ENCODE results near the gene PPM1G.
"Not testable (repeated sequence)": the region's sequence is repeated elsewhere in the genome, so short reads cannot be mapped to it uniquely, and the experiment has no call there.

PPM1G gene

DNA sequence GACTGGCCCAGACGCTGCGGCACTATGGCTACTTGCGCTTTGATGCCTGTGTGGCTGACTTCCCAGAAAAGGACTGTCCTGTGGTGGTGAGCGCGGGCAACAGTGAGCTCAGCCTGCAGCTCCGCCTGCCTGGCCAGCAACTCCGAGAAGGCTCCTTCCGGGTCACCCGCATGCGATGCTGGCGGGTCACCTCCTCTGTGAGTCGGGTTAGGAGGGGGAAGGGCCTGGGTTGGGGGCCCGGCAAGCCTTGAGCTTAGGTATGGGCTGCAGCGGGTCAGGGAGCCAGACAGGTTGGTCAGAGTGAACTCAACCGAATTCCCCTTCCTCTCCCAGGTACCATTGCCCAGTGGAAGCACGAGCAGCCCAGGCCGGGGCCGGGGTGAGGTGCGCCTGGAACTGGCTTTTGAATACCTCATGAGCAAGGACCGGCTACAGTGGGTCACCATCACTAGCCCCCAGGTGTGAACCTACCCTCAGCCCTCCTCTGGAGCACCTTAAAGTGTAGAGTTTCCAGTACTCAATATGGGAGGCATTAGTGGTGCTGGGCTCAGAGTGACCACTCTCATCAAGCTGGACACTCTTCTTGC lies 33.8 kb downstream of the PPM1G start:
- DNase-seq: no peak

DNA sequence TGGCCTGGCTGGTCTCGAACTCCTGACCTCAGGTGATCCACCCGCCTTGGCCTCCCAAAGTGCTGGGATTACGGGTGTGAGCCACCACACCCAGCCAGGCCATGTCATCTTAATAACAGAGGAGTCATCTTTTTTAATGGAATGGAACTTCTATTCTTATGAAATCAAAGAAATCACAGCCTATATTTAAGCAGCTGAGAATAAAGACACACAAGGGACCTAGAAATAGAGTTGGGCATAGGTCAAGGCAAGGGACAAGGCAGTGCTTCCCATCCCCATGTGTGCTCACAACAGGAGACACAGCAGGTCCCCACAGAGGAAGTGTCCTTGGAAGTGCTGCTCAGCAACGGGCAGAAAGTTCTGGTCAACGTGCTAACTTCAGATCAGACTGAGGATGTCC lies 35.8 kb downstream of the PPM1G start:
- no peak for DNase-seq

DNA sequence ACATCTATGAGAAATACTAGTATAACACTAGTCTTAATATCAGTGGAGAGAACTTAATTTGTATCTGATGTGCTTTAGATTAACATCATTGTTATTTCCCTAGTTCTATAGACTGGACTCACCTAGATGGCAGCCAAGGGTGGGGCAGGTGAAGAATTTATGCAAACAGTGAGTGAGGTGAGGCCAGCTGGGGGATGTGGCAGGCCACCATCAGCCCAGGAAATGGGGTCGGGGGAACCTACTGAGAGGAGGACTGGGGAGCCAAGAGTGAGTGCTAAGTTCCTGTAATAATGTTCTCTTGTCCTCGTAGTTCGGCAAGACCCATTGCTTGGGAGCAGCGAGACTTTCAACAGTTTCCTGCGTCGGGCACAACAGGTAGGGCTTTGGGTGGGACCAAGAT lies 36.5 kb downstream of the PPM1G start:
- DNase-seq: no peak

DNA sequence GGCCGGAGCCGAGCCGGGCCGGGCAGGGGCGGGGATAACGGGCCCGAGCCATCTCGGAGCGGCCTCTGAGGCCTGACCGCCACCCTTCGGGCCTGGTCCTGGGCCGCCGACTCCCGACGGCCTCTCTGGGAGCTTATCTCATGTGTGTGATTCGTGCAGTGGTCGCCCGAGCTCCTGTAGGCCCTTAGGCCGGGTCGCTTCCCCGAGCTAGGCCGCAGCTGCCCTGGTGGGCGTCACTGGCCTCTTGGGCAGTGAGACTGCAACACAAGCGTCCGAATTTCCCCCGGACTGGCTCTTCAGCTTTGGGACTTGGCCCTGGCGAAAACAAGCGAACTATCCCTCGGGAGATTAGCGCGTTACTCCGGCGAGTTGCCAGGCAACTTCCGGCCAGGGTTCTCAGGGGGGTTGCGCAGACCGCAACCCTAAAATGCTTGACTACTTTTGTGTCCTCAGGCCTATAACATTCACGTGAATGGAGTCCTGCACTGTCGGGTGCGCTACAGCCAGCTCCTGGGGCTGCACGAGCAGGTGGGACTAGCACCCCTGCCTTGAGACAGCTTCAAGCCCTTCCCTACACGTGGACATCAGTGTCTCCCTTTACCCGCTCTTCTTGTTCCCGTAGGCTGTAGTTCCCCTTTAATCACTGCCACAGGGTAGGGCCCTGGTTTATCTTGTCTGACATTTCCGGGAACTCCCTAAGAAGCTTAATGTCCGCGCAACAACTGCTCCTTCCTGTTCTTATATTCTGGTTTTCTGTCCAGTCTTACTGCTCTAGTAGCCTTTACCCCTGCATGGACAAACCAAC lies 38.4 kb downstream of the PPM1G start:
- DNase-seq: no peak

DNA sequence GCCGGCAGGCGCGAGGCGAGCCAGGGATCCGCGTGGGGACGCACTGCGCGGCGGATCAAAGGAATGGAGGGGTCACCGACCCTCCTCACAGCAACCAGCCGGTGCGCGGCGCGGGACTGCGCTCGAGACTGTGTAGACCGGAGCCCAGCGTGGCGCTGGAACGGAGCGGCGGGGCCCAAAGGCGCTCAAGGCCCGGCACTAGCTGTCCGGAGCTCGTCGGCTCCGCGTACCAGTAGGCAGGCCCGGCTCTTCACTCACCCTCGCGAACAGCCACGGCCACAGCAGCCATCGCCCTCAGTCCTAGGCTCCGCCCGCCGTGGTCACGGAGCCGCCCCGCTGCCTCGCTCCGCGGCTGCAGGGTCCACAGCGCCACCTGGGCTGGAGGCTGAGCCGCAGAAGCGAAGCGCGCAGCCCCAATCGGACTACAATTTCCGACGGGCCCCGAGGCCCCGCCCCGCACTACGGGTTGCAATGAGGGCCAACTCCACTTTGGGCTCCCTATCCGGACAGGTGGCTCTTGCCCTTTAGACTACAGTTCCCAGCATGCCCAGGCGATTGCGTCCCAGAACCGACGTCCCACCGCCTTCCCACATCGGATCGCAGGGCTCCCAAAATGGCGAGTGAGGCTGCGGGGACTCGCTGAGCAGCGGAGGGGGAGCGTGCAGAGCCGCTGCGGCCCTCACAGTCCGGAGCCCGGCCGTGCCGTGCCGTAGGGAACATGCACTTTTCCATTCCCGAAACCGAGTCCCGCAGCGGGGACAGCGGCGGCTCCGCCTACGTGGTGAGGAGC lies 39.2 kb downstream of the PPM1G start, which contains the start of the genes EIF2B4 and SNX17:
TSS of gene EIF2B4 (minus strand) at position 313 of the 790 bp plus-strand sequence. CDS start at position 289, 24 bp downstream.
TSS of gene SNX17 (plus strand) at position 591 of the 790 bp plus-strand sequence. CDS start at position 719, 128 bp downstream.
- DNase-seq: peak; percentile 89

DNA sequence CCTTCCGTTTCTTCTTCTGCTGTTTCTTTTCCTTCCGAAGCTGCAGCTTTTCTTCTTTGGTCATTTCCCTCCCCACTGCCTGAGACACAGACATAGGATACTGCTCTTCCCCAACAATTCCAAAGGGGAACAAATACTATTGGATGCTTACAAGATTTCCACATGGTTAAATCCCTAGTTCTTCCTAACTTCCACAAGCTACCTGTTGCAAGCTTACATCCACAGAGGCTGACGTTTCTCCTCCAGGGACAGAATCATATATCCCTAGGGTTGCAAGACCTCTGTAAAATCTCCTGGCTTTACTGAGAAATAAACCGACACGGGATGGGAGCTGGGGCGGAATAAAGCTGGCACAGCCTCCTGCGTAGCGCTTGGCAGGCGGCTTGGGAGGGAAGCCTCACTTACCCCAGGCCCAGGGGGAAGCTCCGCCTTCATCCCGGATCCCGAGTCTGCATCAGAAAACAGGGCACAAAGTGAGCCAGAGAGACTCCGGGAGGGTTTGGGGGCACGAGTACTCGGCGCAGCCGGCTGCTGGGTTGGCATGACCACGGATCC lies 39.8 kb downstream of the PPM1G start:
- no peak for DNase-seq

DNA sequence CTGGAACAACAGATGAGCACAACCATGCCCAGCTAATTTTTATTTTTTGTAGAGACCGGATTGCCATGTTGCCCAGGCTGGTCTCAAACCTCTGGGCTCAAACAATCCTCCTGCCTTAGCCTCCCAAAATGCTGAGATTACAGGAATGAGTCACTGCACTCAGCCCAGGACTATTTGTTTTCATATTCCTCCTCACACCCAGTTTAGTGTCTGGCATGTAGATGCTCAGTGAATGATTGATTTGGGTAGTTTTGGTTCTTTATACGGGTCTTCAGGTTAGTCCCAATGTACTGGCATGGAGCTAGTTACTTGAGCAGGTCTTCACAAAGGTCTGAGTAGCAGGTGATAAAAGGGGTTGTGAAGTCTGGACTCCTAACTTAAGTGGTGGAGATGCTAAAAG lies 45.5 kb downstream of the PPM1G start:
- DNase-seq: no peak

DNA sequence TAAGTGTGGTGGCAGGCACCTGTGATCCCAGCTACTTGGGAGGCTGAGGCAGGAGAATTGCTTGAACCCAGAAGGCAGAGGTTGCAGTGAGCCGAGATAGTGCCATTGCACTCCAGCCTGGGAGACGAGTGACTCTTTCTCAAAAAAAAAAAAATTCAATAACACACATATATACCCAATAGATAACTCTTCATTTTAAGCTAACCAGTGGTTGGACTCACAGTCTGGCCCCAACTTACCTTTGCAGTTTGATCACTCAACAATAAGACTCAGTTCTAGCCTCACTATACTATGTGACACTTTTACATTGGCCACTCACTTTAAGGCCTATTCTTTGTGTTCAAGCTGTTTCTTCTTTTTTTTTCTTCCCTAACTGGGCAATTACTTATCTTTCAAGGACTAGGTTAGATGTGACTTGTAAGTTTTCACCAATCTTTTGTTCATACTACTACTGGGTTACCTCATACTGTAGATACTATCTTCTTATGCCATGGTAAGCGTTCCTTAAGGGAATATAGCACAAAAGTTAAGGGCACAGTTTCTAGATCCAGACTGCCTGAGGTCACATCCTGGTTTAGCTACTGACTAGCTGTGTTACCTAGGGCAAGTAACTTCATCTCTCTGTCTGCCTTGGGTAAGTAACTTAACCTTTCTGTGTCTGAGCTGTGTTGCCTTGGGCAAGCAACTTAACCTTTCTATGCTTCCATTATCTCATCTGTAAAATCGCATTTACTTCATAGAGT lies 46.5 kb downstream of the PPM1G start:
- no peak for DNase-seq

DNA sequence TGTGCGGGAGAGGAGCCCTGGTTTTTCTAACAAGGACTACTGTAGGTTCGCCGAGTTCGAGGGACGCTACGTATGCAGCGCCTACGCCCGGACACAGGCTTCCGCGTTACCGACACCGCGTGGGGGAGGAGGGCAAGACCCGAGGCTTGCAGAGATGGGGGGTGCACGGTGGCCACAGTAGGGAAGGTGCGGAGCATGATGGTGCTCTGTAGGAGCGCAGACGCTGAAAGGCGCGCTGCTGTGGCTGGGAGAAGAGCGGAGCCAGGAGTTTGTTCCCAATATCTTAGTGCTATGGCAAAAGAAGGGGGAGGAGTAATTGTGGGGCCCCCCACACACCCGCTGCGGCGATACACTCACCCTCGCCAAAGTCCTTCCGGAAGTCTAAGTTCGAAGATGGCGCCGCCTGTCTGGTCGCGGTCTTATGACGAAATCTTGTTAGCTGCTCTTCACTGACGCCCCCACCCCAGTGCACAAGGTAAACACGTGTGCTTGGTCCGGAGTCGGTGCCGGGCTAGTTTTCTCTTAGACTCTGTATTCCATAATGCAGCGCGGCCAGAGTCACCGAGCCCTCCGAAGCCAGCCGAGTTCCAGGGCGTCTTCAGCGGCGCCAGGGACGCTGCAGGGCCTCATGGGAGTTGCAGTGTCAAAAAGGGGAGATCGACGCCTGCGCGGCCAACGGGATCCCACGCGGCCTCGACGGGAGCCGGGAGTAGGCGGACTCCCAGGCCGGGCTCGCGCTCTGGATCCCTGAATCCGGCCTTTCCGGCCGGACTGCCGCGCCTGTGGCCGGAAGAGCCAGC lies 52.8 kb downstream of the PPM1G start, which contains the start of gene GTF3C2:
TSS of gene GTF3C2 (minus strand) at position 383 of the 800 bp plus-strand sequence. CDS start 13,210 bp downstream, outside the sequence.
- DNase-seq: peak; percentile 89

DNA sequence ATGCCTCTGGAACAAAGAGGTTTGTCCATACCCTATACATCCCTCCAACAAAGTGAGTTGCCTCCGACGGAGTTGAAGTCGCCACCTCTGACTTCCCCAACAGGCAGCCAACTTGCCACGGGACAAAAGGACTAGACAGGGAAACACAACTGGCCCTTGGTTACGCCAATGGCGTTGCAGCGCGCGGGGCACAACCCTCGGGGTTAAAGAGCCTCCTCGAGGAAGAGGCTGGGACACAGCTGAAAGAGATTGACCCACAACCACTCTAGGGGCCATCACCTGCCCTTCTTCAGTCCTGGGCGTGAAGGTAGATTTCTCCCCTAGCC lies 53.4 kb downstream of the PPM1G start:
- no peak for DNase-seq

DNA sequence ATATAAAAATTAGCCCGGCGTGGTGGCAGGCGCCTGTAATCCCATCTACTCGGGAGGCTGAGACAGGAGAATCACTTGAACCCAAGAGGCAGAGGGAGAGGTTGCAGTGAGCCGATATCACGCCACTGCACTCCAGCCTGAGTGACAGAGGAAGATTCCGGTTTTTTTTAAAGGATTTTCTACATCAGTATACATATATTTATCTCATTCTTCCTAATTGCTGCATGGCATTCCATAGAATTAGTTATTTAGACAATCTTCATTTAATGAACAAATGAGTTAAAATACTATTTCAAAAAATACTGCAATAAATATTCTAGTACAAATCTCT lies 54.8 kb downstream of the PPM1G start:
- no peak for DNase-seq

DNA sequence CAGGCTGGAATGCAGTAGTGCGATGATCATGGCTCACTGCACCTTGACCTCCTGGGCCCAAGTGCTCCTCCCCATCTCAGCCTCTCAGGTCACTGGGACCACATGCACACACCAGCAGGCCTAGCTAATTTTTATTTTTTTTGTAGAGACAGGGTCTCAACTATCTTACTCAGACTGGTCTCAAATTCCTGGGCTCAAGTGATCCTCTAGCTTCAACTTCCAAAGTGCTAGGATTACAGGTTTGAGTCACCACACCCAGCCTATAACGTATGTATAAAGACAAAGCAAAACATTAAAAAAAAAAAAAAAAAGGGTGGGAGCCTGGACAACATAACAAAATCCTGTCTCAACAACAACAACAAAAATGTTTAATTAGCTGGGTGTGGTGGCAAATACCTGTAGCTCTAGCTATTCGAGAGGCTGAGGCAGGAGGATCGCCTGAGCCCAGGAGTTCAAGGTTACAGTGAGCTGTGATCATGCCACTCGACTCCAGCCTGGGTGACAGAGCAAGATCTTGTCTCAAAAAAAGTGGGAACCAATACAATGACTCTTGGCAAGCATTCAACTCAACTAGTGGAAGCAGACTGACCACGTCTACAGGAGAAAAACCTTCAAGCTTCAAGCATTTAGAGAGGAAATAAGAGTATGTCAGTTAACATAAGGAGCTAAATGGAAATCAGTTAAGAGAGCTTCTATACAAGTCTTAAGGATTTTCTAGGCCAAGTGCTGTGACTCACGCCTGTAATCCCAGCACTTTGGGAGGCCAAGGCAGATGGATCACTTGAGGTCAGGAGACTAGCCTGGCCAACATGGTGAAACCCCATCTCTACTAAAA lies 55.4 kb downstream of the PPM1G start:
- DNase-seq: no peak

DNA sequence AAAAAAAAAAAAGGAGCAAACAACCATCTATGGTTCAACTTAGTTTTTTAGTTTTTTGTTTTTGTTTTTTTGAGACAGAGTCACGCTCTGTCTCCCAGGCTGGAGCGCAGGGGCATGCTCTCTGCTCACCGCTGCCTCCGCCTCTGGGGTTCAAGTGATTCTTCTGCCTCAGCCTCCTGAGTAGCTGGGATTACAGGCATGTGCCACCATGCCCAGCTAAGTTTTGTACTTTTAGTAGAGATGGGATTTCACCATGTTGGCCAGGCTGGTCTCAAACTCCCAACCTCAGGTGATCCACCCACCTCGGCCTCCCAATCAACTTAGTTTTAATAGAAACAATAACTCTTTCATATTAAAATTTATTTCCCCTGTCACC lies 56.0 kb downstream of the PPM1G start:
- DNase-seq: not testable (repeated sequence)

DNA sequence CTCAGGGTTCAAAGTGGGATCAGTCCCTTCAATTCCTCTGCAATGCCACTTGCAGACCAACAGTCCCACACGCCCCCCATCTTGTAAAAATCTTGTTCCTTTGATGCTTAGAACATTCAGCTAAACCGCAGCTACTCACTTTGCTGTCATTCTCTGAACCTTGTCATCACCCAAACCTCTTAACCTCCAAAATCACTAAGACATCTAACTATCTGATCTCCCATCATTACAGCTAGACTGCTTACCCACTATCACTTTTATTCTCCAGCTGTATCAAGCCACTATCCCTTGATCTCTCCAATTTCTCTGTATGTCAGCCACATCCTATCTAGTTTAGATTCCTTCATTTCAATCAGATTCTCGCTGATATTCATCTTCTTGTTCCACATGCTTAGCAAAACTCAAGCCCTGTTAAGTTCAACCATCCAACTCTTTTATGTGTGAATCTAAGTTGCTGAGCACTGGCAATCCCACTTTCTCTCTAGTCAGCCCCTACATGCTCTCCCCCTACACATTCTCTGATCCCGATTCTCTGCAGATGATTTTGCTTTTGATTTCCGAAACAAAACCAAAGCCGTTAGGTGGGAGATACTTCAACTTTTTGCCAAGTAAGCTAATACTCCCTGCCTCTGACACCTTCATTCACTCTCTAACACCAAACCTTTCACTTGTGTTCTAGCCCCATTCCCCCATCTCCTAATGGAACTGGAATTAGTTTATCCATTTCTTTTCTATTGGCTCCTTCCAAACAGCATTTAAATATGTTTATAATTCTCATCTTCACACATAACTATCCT lies 57.4 kb downstream of the PPM1G start:
- DNase-seq: no peak

DNA sequence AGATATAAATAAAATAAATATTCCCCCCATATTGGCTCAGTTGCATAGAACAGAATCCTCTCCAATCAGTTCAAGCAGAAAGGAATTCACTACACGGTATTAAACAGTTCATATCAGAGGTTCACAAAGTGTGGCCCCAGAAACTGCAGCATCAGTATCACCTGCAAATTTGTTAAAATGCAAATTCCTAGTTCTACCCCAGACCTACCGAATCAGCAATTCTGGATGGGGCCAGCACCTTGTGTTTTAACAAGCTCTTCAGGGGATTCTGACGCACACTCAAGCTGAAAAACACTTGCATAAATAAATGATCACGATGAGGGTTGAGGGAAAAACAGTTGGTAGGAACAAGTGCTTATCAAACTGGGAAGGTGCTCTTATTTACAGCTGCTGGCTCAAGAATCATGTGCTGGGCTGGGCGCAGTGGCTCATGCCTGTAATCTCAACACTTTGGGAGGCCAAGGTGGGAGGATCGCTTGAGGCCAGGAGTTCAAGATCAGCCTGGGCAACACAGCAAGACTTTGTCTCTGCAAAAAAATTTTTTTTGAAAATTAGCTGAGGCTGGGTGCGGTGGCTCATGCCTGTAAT lies 59.2 kb downstream of the PPM1G start:
- no peak for DNase-seq

DNA sequence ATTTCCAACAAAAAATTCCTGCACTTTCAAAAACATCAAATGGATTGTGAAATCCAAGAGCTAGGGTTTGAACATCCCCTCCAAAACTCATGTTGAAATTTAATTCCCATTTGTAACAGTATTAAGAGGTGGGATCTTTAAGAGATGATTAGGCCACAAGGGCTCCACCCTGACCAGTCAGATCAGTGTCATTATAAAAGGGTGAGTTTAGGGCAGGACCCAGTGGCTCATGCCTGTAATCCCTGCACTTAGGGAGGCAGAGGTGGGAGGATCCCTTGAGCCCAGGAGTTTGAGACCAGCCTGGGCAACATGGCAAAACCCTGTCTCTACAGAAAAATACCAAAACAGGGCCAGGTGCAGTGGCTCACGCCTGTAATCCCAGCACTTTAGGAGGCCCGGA lies 61.8 kb downstream of the PPM1G start:
- no peak for DNase-seq

DNA sequence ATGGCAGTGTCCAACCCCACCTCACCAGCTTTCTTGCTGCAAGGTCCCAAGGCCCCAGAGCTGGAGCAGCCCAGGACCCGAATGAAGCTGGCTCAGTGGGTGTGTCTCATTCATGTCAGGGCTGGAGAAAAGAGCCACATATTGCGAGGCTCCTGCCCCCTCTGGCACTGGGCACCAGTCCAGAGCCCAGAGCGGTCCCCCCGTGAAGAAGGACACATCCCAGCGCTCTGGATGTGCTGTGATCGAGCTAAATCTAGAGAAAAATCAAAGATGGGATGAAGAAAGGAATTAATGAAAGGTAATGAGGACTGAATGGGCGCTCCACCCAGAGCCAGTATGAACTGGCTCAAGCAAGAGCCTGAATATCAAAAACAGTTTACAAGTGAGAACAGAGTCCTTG lies 73.2 kb downstream of the PPM1G start:
- DNase-seq: no peak

DNA sequence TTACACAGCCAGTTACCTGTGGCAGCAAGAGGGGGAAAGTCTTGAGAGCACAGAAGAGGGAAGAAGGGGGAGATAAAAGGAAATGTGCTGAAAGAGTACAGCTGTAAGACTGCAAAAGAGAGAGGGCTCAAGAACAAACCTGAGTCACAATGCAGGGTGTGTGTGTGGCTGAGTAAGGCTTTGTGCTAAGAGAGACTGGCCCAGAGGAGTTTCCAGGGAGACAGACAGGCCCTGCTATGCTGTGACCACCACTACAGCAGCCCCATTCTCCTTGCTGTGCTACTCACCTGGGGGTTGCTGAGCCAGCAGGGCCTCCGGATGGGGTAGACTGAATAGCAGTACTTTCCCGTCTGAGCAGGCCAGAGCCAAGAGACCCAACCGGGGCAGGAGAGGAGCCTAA lies 74.1 kb downstream of the PPM1G start:
- DNase-seq: no peak

Measured in NCI-H187 treated with DMSO at 0.1 percent for 48 hours (cell line).